H9 (cell line): ENCODE measurements around the gene CLIP3. TPM values are rescaled to one million over a fixed set of nuclear protein-coding genes. Genes with fewer than 3 reads are reported as not detected.
"Not testable (repeated sequence)": the region's sequence is repeated elsewhere in the genome, so short reads cannot be mapped to it uniquely, and the experiment has no call there.

Experiments used
- DNase-seq: peaks from one replicate; pipeline ENCODE4 v3.0.0-alpha.2; 2017
- H2AFZ ChIP-seq: one replicate; pipeline ENCODE4 v1.6.1; 2013; ENCODE audit warnings: mild to moderate bottlenecking, low read length, control low read depth, moderate library complexity
- H2AK5ac ChIP-seq: 2 replicates; pipeline ENCODE4 v1.6.1; 2013; ENCODE audit warnings: low read length, control low read depth, mixed read lengths; ENCODE audit not compliant: insufficient read length
- H2BK120ac ChIP-seq: one replicate; pipeline ENCODE4 v1.6.1; 2013; ENCODE audit warnings: low read depth, mild to moderate bottlenecking, low read length, control low read depth, inconsistent platforms; ENCODE audit not compliant: poor library complexity, severe bottlenecking
- H2BK12ac ChIP-seq: 2 replicates; pipeline ENCODE4 v1.6.1; 2013; ENCODE audit warnings: low read length, control low read depth, mixed read lengths, low read depth; ENCODE audit not compliant: insufficient read length
- H2BK15ac ChIP-seq: 2 replicates; pipeline ENCODE4 v1.6.1; 2013; ENCODE audit warnings: low read depth, low read length, control low read depth
- H2BK20ac ChIP-seq: one replicate; pipeline ENCODE4 v1.6.1; 2013; ENCODE audit warnings: low read depth, mild to moderate bottlenecking, low read length, control low read depth, inconsistent platforms; ENCODE audit not compliant: poor library complexity, severe bottlenecking
- H2BK5ac ChIP-seq: 2 replicates; pipeline ENCODE4 v1.6.1; 2013; ENCODE audit warnings: low read length, control low read depth, mixed read lengths; ENCODE audit not compliant: insufficient read length
- H3K14ac ChIP-seq: 2 replicates; pipeline ENCODE4 v1.6.1; 2013; ENCODE audit warnings: low read length, control low read depth; ENCODE audit not compliant: insufficient read depth
- H3K18ac ChIP-seq: 2 replicates; pipeline ENCODE4 v1.6.1; 2013; ENCODE audit warnings: low read depth, mild to moderate bottlenecking, mixed read lengths, low read length, control low read depth; ENCODE audit not compliant: insufficient read length
- H3K23ac ChIP-seq: 2 replicates; pipeline ENCODE4 v1.6.1; 2013; ENCODE audit warnings: low read length, control low read depth, mixed read lengths, low read depth; ENCODE audit not compliant: insufficient read length
- H3K23me2 ChIP-seq: 2 replicates; pipeline ENCODE4 v1.6.1; 2013; ENCODE audit warnings: low read depth, mild to moderate bottlenecking, mixed read lengths, low read length, control low read depth; ENCODE audit not compliant: insufficient read length, poor library complexity, severe bottlenecking
- H3K27ac ChIP-seq: 2 replicates; pipeline ENCODE4 v1.5.1; 2013; ENCODE audit warnings: low read length, control low read depth, mixed read lengths, low read depth; ENCODE audit not compliant: insufficient read length
- H3K27me3 ChIP-seq: 2 replicates; pipeline ENCODE4 v1.6.1; 2013; ENCODE audit warnings: low read length, control low read depth, inconsistent platforms; ENCODE audit not compliant: insufficient read depth
- H3K4ac ChIP-seq: 2 replicates; pipeline ENCODE4 v1.6.1; 2013; ENCODE audit warnings: low read depth, mild to moderate bottlenecking, control low read depth, inconsistent platforms, low read length, moderate library complexity
- H3K4me1 ChIP-seq: 2 replicates; pipeline ENCODE4 v1.6.1; 2013; ENCODE audit warnings: low read length, control low read depth, inconsistent platforms; ENCODE audit not compliant: insufficient read depth
- H3K4me2 ChIP-seq: 2 replicates; pipeline ENCODE4 v1.6.1; 2013; ENCODE audit warnings: low read length, control low read depth, mixed read lengths; ENCODE audit not compliant: insufficient read length, insufficient read depth
- H3K56ac ChIP-seq: 2 replicates; pipeline ENCODE4 v1.6.1; 2013; ENCODE audit warnings: low read depth, mild to moderate bottlenecking, mixed read lengths, low read length, control low read depth; ENCODE audit not compliant: insufficient read length
- H3K79me1 ChIP-seq: 2 replicates; pipeline ENCODE4 v1.6.1; 2013; ENCODE audit warnings: low read depth, mild to moderate bottlenecking, moderate library complexity, low read length, control low read depth, inconsistent platforms; ENCODE audit not compliant: insufficient read depth, poor library complexity, severe bottlenecking
- H3K79me2 ChIP-seq: 2 replicates; pipeline ENCODE4 v1.6.1; 2013; ENCODE audit warnings: low read length, control low read depth, inconsistent platforms; ENCODE audit not compliant: insufficient read depth
- H3K9ac ChIP-seq: 2 replicates; pipeline ENCODE4 v1.6.1; 2013; ENCODE audit warnings: low read length, control low read depth, mixed read lengths; ENCODE audit not compliant: insufficient read length; ENCODE audit errors: extremely low read depth
- H3K9me3 ChIP-seq: one replicate; pipeline ENCODE4 v1.6.1; 2013; ENCODE audit warnings: low read depth, low read length, inconsistent platforms; ENCODE audit not compliant: control insufficient read depth
- H3T11ph ChIP-seq: one replicate; pipeline ENCODE4 v1.6.1; 2013; ENCODE audit warnings: mild to moderate bottlenecking, low read length, control low read depth, inconsistent platforms
- H4K20me1 ChIP-seq: one replicate; pipeline ENCODE4 v1.6.1; 2013; ENCODE audit not compliant: control insufficient read depth, insufficient read length, insufficient read depth
- H4K5ac ChIP-seq: 2 replicates; pipeline ENCODE4 v1.6.1; 2013; ENCODE audit warnings: low read depth, mild to moderate bottlenecking, mixed read lengths, low read length, control low read depth; ENCODE audit not compliant: insufficient read length
- H4K8ac ChIP-seq: replicated peaks from 2 replicates; pipeline ENCODE4 v1.6.1; 2013; ENCODE audit warnings: low read length, control low read depth, mixed read lengths, low read depth; ENCODE audit not compliant: insufficient read length
- H4K91ac ChIP-seq: 2 replicates; pipeline ENCODE4 v1.6.1; 2013; ENCODE audit warnings: low read depth, mild to moderate bottlenecking, moderate library complexity, mixed read lengths, low read length, control low read depth; ENCODE audit not compliant: insufficient read length
- H3K27ac Mint-ChIP-seq, 3 experiments: 2 replicates in 2 of 3; 3 replicates in 1 of 3; pipeline ENCODE4 v1.8.0; 2020 to 2021; ENCODE audit warnings: mixed read lengths in 3 of 3, mild to moderate bottlenecking in 1 of 3, moderate library complexity in 1 of 3
- H3K27me3 Mint-ChIP-seq: 2 replicates; pipeline ENCODE4 v1.8.0; 2021; ENCODE audit warnings: low read depth, mild to moderate bottlenecking, moderate library complexity, mixed read lengths
- H3K36me3 Mint-ChIP-seq, 3 experiments: 2 replicates in 2 of 3; 3 replicates in 1 of 3; pipeline ENCODE4 v1.8.0; 2020 to 2021; ENCODE audit warnings: low read depth in 3 of 3, mixed read lengths in 3 of 3; ENCODE audit not compliant: insufficient read depth in 1 of 3
- H3K4me1 Mint-ChIP-seq, 2 experiments: 2 replicates each; pipeline ENCODE4 v1.8.0; 2020; ENCODE audit warnings: mixed read lengths in 2 of 2
- H3K4me3 Mint-ChIP-seq, 2 experiments: 2 replicates in 1 of 2; 3 replicates in 1 of 2; pipeline ENCODE4 v1.8.0; 2020 to 2021; ENCODE audit warnings: mild to moderate bottlenecking in 2 of 2, mixed read lengths in 2 of 2, moderate library complexity in 1 of 2
- H3K9me3 Mint-ChIP-seq, 2 experiments: 2 replicates in 1 of 2; 3 replicates in 1 of 2; pipeline ENCODE4 v1.8.0; 2020; ENCODE audit warnings: mild to moderate bottlenecking in 2 of 2, mixed read lengths in 2 of 2, moderate library complexity in 1 of 2
- WGBS: extraction: QIAGEN DNeasy Blood & Tissue Kit; methylation state at CpG from one replicate; pipeline ENCODE4 v1.1.7; 2013; ENCODE audit warnings: missing lambda C conversion rate, low lambda C conversion rate, mixed read lengths; ENCODE audit not compliant: insufficient read length; ENCODE audit errors: extremely low coverage; 5-methylcytosine and 5-hydroxymethylcytosine counted together
- total RNA-seq: library from RNA; stranded (reverse); gene quantifications from 2 replicates; pipeline ENCODE4 v1.2.1, GENCODE V29; 2021
- TF ChIP-seq, protein P1 (sequence below): fragments of 200-600 bp; sonication (generic); conservative IDR thresholded peaks from 3 replicates; pipeline ENCODE4 v1.8.0; 2021; ENCODE audit warnings: antibody characterized with exemption, mild to moderate bottlenecking

Gene CLIP3
- total RNA-seq, 1 experiment from 2014 or later: 19.7 TPM

DNA sequence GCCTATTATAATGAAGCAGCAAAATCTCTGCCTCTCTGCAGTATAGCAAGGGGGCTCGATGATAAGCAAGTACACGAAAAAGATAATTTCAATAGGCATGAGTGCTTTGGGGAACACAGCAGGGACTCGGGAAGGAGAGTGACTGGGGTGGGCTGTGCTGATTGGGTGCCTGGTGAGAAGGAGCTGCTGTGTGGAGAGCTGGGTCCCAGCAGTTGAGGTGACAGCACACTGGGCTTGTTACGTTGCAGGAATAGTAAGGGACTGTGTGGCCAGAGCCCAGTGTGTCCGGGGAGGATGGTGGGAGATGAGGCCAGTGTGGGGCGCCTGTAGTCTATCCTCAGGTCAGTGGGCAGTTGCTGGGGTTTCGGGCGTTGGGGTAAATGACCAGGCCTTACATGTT is 39.4 kb upstream of the CLIP3 start:
- H4K20me1 ChIP-seq: peaks cover 4% of the 10 kb centered on the region
- no peaks in the 10 kb centered on the region for H3K9me3 ChIP-seq
- no peak overlapping the region for H2AFZ ChIP-seq
- H4K91ac ChIP-seq: no peak overlapping the region
- H3K4ac ChIP-seq: no peak overlapping the region
- H4K5ac ChIP-seq: no peak overlapping the region
- no peaks in the 10 kb centered on the region for H3K4me1 ChIP-seq
- no peaks in the 10 kb centered on the region for H3K4me1 Mint-ChIP-seq
- no peak overlapping the region for H3K9ac ChIP-seq
- no peaks in the 10 kb centered on the region for H3K27me3 ChIP-seq
- H4K8ac ChIP-seq: no peak overlapping the region
- no peaks in the 10 kb centered on the region for H3K79me1 ChIP-seq
- H2BK5ac ChIP-seq: no peak overlapping the region
- H3K23me2 ChIP-seq: no peaks in the 10 kb centered on the region
- no peaks in the 10 kb centered on the region for H3K27me3 Mint-ChIP-seq
- H3K36me3 Mint-ChIP-seq: peaks cover 55 to 81% (median 69%) of the 10 kb centered on the region in 3 experiments
- H3K4me3 Mint-ChIP-seq: no peak overlapping the region
- no peak overlapping the region for H2AK5ac ChIP-seq
- H3K9me3 Mint-ChIP-seq: peaks cover 0 to 3% of the 10 kb centered on the region in 2 experiments; a peak in 2 of 5 replicates
- TF ChIP-seq, protein P1, sequence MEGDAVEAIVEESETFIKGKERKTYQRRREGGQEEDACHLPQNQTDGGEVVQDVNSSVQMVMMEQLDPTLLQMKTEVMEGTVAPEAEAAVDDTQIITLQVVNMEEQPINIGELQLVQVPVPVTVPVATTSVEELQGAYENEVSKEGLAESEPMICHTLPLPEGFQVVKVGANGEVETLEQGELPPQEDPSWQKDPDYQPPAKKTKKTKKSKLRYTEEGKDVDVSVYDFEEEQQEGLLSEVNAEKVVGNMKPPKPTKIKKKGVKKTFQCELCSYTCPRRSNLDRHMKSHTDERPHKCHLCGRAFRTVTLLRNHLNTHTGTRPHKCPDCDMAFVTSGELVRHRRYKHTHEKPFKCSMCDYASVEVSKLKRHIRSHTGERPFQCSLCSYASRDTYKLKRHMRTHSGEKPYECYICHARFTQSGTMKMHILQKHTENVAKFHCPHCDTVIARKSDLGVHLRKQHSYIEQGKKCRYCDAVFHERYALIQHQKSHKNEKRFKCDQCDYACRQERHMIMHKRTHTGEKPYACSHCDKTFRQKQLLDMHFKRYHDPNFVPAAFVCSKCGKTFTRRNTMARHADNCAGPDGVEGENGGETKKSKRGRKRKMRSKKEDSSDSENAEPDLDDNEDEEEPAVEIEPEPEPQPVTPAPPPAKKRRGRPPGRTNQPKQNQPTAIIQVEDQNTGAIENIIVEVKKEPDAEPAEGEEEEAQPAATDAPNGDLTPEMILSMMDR: no peak
- no peak overlapping the region for H2BK12ac ChIP-seq
- no peak overlapping the region for H3K18ac ChIP-seq
- H3K27ac Mint-ChIP-seq: no peak overlapping the region
- H3K27ac ChIP-seq: no peak overlapping the region
- H2BK120ac ChIP-seq: no peak overlapping the region
- no peak overlapping the region for H3K56ac ChIP-seq
- H3K14ac ChIP-seq: no peak overlapping the region
- H3K4me2 ChIP-seq: no peak overlapping the region
- no peak overlapping the region for H3K23ac ChIP-seq
- no peak overlapping the region for H3T11ph ChIP-seq
- no peaks in the 10 kb centered on the region for H3K79me2 ChIP-seq
- no peak overlapping the region for H2BK20ac ChIP-seq
- DNase-seq: no peak
- no peak overlapping the region for H2BK15ac ChIP-seq
- no CpG with 5 or more reads among the region's 8 CpGs for WGBS

DNA sequence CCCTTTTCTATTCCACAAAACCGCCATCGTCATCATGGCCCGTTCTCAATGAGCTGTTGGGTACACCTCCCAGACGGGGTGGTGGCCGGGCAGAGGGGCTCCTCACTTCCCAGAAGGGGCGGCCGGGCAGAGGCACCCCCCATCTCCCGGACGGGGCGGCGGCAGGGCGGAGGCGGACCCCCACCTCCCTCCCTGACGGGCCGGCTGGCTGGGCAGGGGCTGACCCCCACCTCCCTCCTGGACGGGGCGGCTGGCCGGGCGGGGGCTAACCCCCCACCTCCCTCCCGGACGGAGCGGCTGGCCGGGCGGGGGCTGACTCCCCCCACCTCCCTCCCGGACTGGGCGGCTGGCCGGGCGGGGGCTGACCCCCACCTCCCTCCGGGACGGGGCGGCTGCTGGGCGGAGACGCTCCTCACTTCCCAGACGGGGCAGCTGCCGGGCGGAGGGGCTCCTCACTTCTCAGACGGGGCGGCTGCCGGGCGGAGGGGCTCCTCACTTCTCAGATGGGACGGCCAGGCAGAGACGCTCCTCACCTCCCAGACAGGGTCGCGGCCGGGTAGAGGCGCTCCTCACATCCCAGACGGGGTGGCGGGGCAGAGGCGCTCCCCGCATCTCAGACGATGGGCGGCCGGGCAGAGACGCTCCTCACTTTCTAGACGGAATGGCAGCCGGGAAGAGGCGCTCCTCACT is 36.3 kb upstream of the CLIP3 start:
- not testable (repeated sequence) for H3T11ph ChIP-seq, H3K23me2 ChIP-seq, H4K91ac ChIP-seq, H3K4ac ChIP-seq, H3K79me1 ChIP-seq, H2AK5ac ChIP-seq, H3K4me1 Mint-ChIP-seq, H3K4me2 ChIP-seq, H2BK20ac ChIP-seq, H3K27me3 Mint-ChIP-seq, DNase-seq, H3K56ac ChIP-seq, H3K23ac ChIP-seq, H3K18ac ChIP-seq, H3K27ac Mint-ChIP-seq, H2BK120ac ChIP-seq, H4K8ac ChIP-seq, H3K79me2 ChIP-seq, H3K9me3 Mint-ChIP-seq, H3K27me3 ChIP-seq, H3K4me1 ChIP-seq, H4K5ac ChIP-seq, H3K27ac ChIP-seq, H3K9me3 ChIP-seq, H2AFZ ChIP-seq, H3K14ac ChIP-seq, H2BK12ac ChIP-seq, H3K9ac ChIP-seq, H3K4me3 Mint-ChIP-seq, H2BK15ac ChIP-seq, H2BK5ac ChIP-seq, H4K20me1 ChIP-seq
- peaks cover 67 to 92% (median 83%) of the 10 kb centered on the region in 3 experiments for H3K36me3 Mint-ChIP-seq
- WGBS: no CpG with 5 or more reads among the region's 57 CpGs
